GM18873 (cell line): ENCODE results near the gene TSEN2.

ENCODE experiments used
- ATAC-seq: cut with Tn5 transposase; IDR thresholded peaks from one replicate; pipeline ENCODE4 v1.9.1; 2021; ENCODE audit warnings: mild to moderate bottlenecking, moderate library complexity, moderate number of reproducible peaks; ENCODE audit not compliant: unreplicated experiment, low FRiP score

TSEN2 gene

GRCh38 chr3:12579456-12579855 is 95.2 kb downstream of the TSEN2 start:
- ATAC-seq, result no peak

- ATAC-seq, result no peak
These were observed 95.6 kb downstream of the TSEN2 start for GRCh38 chr3:12579905-12580304.

- ATAC-seq, result no peak
These were observed 98.5 kb downstream of the TSEN2 start for GRCh38 chr3:12582730-12583129.
